ENCODE measurements around the gene PLIN5. TPM values are rescaled to one million over a fixed set of nuclear protein-coding genes. Genes with fewer than 3 reads are reported as not detected.

The PLIN5 gene
- total RNA-seq, 1 experiment from 2014 or later = 3.9 TPM

DNA sequence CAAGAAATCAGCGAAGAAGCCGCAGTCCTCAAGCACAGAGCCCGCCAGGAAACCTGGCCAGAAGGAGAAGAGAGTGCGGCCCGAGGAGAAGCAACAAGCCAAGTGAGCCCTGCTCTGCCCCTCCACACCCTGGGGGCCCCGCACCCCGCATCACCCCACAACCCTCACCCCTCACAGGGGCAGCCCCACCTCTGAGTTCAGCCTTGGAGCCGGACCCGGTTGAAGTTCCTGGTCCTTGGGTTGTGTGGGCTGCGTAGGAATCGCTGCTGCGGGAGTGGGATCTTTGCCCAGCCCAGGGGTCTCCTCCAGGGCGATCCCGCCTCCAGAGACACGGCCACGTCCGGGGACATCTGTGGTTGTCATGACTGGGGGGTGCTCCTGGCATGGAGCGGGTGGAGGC is 38.7 kb downstream of the PLIN5 start:
- Histone ChIP-seq H2BK5ac (ENCODE audit: insufficient read length, low read length) (no peak overlapping the region), H3K23me2 (ENCODE audit: insufficient read length, low read depth, low read length, poor library complexity, severe bottlenecking) (no peaks in the 10 kb centered on the region)

More for the DNA sequence above, 38.7 kb downstream of the PLIN5 start:
- Histone ChIP-seq H3K9me3 (ENCODE audit: control insufficient read depth, low read depth, low read length) (no peaks in the 10 kb centered on the region), H2BK12ac (ENCODE audit: insufficient read length, low read depth, low read length) (no peak overlapping the region), H3K23ac (ENCODE audit: insufficient read length, low read depth, low read length) (no peak overlapping the region), H2AFZ (ENCODE audit: low read length) (no peak overlapping the region), H3K4me2 (ENCODE audit: insufficient read depth, insufficient read length, low read length) (no peak overlapping the region), H4K20me1 (ENCODE audit: control insufficient read depth, insufficient read depth, insufficient read length) (peaks cover 3% of the 10 kb centered on the region), H3T11ph (ENCODE audit: low read length) (no peak overlapping the region), H4K5ac (ENCODE audit: insufficient read length, low read depth, low read length) (no peak overlapping the region), H4K91ac (ENCODE audit: insufficient read length, low read depth, low read length) (no peak overlapping the region), H3K27ac (ENCODE audit: insufficient read length, low read depth, low read length) (no peak overlapping the region), H4K8ac (replicated peaks; ENCODE audit: insufficient read length, low read depth, low read length) (no peak overlapping the region), H3K56ac (ENCODE audit: insufficient read length, low read depth, low read length) (no peak overlapping the region), H3K27me3 (ENCODE audit: insufficient read depth, low read length) (no peaks in the 10 kb centered on the region), H3K14ac (ENCODE audit: insufficient read depth, low read length) (no peak overlapping the region), H2BK20ac (ENCODE audit: low read depth, low read length, poor library complexity, severe bottlenecking) (no peak overlapping the region), H3K4me1 (ENCODE audit: insufficient read depth, low read length) (no peaks in the 10 kb centered on the region), H3K79me2 (ENCODE audit: insufficient read depth, low read length) (no peaks in the 10 kb centered on the region), H3K9ac (ENCODE audit: extremely low read depth, insufficient read length, low read length) (no peak overlapping the region), H2BK15ac (ENCODE audit: low read depth, low read length) (no peak overlapping the region), H2AK5ac (ENCODE audit: insufficient read length, low read length) (no peak overlapping the region), H3K79me1 (ENCODE audit: insufficient read depth, low read depth, low read length, poor library complexity, severe bottlenecking) (no peaks in the 10 kb centered on the region), H3K4ac (ENCODE audit: low read depth, low read length) (no peak overlapping the region), H2BK120ac (ENCODE audit: low read depth, low read length, poor library complexity, severe bottlenecking) (no peak overlapping the region), H3K18ac (ENCODE audit: insufficient read length, low read depth, low read length) (no peak overlapping the region)
- no CpG with 5 or more reads among the region's 18 CpGs for WGBS (ENCODE audit: extremely low coverage, insufficient read length, low lambda C conversion rate)
- Mint-ChIP-seq H3K9me3 (no peaks in the 10 kb centered on the region), H3K36me3 (ENCODE audit: insufficient read depth in 1 of 3, low read depth in 3 of 3) (peaks cover 18 to 48% (median 43%) of the 10 kb centered on the region in 3 experiments; a peak in 6 of 7 replicates), H3K27me3 (ENCODE audit: low read depth) (no peaks in the 10 kb centered on the region), H3K27ac (no peak overlapping the region), H3K4me1 (no peaks in the 10 kb centered on the region), H3K4me3 (no peak overlapping the region)
- no peak for DNase-seq
- TF ChIP-seq, protein P1, sequence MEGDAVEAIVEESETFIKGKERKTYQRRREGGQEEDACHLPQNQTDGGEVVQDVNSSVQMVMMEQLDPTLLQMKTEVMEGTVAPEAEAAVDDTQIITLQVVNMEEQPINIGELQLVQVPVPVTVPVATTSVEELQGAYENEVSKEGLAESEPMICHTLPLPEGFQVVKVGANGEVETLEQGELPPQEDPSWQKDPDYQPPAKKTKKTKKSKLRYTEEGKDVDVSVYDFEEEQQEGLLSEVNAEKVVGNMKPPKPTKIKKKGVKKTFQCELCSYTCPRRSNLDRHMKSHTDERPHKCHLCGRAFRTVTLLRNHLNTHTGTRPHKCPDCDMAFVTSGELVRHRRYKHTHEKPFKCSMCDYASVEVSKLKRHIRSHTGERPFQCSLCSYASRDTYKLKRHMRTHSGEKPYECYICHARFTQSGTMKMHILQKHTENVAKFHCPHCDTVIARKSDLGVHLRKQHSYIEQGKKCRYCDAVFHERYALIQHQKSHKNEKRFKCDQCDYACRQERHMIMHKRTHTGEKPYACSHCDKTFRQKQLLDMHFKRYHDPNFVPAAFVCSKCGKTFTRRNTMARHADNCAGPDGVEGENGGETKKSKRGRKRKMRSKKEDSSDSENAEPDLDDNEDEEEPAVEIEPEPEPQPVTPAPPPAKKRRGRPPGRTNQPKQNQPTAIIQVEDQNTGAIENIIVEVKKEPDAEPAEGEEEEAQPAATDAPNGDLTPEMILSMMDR (conservative IDR thresholded peaks at IDR 0.05) = no peak
